GM13977 (cell line): Measurements from ENCODE around the gene CPNE4.

ENCODE experiments used
- DNase-seq: peaks from one replicate; pipeline ENCODE4 v3.0.0; 2012; ENCODE audit warnings: low spot score
- CTCF ChIP-seq: IDR thresholded peaks from 2 replicates; pipeline ENCODE4 v1.5.1; 2012; ENCODE audit warnings: mild to moderate bottlenecking, control low read depth; ENCODE audit not compliant: insufficient read depth; ENCODE audit errors: extremely low read depth, missing control alignments
- in situ Hi-C: fragments of 300-500 bp; cut with MboI; formaldehyde crosslinking; loops from one replicate; pipeline ENCODE4 v1.12.0; 2022; ENCODE audit warnings: low sequenced_read_pairs, low pct_unique_long_range_greater_than_20kb, mixed read lengths, inconsistent platforms; ENCODE audit not compliant: unreplicated experiment

Gene CPNE4

GRCh38 chr3:131831608-131832007 is 203.2 kb downstream of the CPNE4 start:
- in situ Hi-C loops = no loop called here
- DNase-seq = no peak
- TF ChIP-seq CTCF = no peak

GRCh38 chr3:131821191-131821762 is 213.5 kb downstream of the CPNE4 start:
- no peak for TF ChIP-seq CTCF
- in situ Hi-C loops = no loop called here
- DNase-seq = no peak

- DNase-seq = no peak
- no peak for TF ChIP-seq CTCF
- in situ Hi-C loops = no loop called here
These were observed 215.3 kb downstream of the CPNE4 start for GRCh38 chr3:131819381-131820055.

- in situ Hi-C loops = no loop called here
- no peak for DNase-seq
- TF ChIP-seq CTCF = no peak
These were observed 222.4 kb downstream of the CPNE4 start for GRCh38 chr3:131812433-131812832.

GRCh38 chr3:131811481-131811880 is 223.3 kb downstream of the CPNE4 start:
- DNase-seq = no peak
- no peak for TF ChIP-seq CTCF
- in situ Hi-C loops = no loop called here

- TF ChIP-seq CTCF = no peak
- no peak for DNase-seq
- in situ Hi-C loops = no loop called here
These were observed 227.0 kb downstream of the CPNE4 start for GRCh38 chr3:131807822-131808221.

- DNase-seq = no peak
- in situ Hi-C loops = no loop called here
- no peak for TF ChIP-seq CTCF
These were observed 228.1 kb downstream of the CPNE4 start for GRCh38 chr3:131806736-131807135.
